GM21528 (cell line): ENCODE results near the gene NANOG.
"Not testable (repeated sequence)": the region's sequence is repeated elsewhere in the genome, so short reads cannot be mapped to it uniquely, and the experiment has no call there.

Experiments used
- ATAC-seq: cut with Tn5 transposase; IDR thresholded peaks from one replicate; pipeline ENCODE4 v1.9.1; 2021; ENCODE audit warnings: mild to moderate bottlenecking, moderate library complexity; ENCODE audit not compliant: unreplicated experiment, low FRiP score

Gene NANOG

DNA sequence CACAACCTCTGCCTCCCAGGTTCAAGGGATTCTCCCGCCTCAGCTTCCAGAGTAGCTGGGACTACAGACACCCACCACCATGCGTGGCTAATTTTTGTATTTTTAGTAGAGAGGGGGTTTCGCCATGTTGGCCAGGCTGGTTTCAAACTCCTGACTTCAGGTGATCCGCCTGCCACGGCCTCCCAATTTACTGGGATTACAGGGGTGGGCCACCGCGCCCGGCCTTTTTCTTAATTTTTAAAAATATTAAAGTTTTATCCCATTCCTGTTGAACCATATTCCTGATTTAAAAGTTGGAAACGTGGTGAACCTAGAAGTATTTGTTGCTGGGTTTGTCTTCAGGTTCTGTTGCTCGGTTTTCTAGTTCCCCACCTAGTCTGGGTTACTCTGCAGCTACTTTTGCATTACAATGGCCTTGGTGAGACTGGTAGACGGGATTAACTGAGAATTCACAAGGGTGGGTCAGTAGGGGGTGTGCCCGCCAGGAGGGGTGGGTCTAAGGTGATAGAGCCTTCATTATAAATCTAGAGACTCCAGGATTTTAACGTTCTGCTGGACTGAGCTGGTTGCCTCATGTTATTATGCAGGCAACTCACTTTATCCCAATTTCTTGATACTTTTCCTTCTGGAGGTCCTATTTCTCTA lies at the start of gene NANOG:
Gene NANOG (plus strand): TSS at position 519 of the 645 bp plus-strand sequence. CDS start 213 bp downstream, outside the sequence.
- not testable (repeated sequence) for ATAC-seq

DNA sequence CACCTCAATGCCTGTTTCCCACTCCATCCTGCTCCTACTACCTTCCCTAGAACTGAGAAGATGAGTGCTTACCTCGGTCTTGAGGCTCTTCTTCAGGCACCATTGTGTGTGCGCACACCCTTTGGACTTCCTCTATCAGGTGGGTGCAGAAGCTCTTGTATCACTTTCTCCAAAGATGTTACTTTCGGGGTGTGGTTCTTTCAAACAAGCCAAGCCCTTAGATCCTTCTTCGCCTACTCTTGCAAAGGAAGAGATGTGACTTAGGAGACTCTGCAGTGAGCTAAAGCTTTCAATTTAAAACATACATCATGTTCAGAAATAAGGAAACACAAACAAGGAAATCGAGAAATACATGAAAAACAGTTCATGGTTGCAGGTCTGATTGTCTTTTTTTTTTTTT lies 42.0 kb upstream of the NANOG start, which contains the start of gene CLEC4C:
Gene CLEC4C (minus strand): TSS at position 130 of the 400 bp plus-strand sequence. CDS start 27 bp downstream, at position 103.
- ATAC-seq: no peak

GRCh38 chr12:7748852-7749251 lies 40.4 kb upstream of the NANOG start:
- no peak for ATAC-seq

GRCh38 chr12:7749442-7749841 lies 39.8 kb upstream of the NANOG start:
- ATAC-seq: no peak

DNA sequence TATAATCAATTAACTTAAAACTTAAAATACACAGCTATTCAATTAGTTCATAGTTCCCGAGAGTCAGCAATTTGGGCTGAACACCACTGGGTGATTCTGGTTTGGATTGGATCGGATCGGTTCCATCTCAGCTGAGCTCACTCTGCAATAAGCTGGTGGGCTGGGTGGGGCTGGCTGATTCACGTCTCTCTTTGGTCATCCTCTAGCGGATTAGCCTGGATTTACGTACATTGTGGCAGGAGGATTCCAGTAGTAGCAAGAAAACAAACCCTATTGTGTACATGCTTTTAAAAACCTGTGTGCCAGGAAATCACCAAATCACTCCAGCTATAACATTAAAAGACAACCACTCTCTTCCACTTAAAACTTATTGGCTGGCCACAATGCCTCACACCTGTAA lies 38.9 kb upstream of the NANOG start:
- ATAC-seq: no peak

DNA sequence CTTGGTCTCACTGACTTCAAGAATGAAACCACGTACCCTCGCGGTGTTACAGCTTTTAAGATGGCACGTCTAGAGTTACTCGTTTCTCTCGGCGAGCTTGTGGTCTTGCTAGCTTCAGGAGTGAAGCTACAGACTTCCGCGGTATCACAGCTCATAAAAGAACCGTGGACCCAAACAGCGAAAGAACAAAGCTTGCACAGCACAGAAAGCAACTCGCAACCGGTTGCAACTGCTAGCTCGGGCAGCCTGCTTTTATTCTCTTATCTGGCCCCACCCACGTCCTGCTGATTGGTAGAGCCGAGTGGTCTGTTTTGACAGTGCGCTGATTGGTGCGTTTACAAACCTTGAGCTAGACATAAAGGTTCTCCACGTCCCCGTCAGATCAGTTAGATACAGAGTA lies 37.8 kb upstream of the NANOG start:
- no peak for ATAC-seq

DNA sequence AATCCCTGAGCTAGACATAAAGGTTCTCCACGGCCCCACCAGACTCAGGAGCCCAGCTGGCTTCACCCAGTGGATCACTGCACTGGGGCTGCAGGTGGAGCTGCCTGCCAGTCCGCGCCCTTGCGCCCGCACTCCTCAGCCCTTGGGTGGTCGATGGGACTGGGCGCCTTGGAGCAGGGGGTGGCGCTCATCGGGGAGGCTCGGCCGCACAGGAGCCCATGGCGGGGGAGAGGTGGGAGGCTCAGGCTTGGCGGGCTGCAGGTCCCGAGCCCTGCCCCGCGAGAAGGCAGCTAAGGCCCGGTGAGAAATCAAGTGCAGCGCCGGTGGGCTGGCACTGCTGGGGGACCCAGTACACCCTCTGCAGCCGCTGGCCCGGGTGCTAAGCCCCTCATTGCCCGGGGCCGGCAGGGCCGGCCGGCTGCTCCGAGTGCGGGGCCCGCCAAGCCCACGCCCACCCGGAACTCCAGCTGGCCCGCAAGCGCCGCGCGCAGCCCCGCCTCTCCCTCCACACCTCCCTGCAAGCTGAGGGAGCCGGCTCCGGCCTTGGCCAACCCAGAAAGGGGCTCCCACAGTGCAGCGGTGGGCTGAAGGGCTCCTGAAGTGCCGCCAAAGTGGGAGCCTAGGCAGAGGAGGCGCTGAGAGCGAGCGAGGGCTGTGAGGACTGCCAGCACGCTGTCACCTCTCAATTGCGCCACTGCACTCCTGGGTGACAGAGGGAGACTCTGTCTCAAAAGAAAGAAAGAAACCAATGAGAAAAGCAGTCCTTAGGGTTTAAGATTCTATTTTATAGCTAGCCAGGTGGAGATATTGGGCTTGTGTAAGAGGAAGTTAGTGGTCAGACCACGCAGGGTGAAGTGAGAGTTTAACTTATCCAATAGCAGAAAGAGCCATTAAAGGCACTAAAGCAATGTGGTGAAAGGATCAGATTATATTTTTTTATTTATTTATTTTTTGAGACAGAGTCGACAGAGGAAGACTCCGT lies 37.0 kb upstream of the NANOG start:
- not testable (repeated sequence) for ATAC-seq

GRCh38 chr12:7755668-7756067 lies 33.5 kb upstream of the NANOG start:
- ATAC-seq: not testable (repeated sequence)

- no peak for ATAC-seq
These were observed 32.2 kb upstream of the NANOG start for GRCh38 chr12:7756993-7757392.

- ATAC-seq: no peak
These were observed 30.4 kb upstream of the NANOG start for GRCh38 chr12:7758766-7759140.

GRCh38 chr12:7769999-7770398 lies 19.2 kb upstream of the NANOG start:
- ATAC-seq: no peak

DNA sequence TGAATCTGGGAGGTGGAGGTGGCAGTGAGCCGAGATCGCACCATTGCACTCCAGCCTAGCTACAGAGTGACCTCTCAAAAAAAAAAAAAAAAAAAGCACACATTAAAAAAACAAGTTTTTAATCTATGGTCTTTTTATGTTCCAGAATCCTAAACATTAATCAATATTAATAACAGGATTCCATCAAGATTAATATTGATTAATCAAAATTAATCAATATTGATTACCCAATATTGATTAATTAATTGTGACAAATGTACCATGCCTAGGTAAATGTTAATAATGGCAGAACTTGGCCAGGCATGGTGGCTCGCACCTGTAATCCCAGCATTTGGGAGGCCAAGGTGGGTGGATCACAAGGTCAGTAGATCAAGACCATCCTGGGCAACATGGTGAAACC lies 7.9 kb upstream of the NANOG start:
- ATAC-seq: no peak

DNA sequence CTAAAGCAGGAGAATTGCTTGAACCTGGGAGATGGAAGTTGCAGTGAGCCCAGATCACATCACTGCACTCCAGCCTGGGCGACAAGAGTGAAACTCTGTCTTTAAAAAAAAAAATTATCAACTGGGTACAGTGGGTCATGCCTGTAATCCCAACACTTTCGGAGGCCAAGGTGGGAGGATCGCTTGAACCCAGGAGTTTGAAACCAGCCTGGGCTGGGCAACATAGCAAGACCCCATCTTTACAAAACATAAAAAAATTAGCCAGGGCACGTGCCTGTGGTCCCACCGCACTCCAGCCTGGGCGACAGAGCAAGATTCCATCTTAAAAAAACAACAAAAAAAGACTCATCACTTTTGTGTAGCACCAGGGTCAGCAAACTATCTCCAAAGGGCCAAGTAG lies 7.1 kb upstream of the NANOG start:
- ATAC-seq: no peak

GRCh38 chr12:7783433-7783832 lies 5.8 kb upstream of the NANOG start:
- not testable (repeated sequence) for ATAC-seq

DNA sequence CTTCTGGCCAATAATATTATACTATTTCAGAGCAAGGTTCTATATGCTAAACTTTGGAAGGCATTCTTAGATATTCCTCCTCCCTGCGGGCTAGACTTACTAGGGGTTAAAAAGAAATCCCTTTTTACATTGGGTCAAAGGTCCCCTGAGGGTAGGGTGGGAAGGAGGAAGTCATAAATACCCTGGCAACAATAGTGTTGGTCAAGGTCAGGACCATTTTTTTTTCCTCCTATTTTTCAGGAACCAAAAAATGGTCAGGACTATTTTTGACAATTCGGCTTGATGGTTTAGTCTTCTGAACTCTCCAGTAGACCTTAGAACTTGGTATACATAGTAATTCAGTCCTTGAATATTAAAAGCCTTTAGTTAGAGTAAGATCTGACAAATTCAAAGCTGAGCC lies 4.5 kb upstream of the NANOG start:
- no peak for ATAC-seq

DNA sequence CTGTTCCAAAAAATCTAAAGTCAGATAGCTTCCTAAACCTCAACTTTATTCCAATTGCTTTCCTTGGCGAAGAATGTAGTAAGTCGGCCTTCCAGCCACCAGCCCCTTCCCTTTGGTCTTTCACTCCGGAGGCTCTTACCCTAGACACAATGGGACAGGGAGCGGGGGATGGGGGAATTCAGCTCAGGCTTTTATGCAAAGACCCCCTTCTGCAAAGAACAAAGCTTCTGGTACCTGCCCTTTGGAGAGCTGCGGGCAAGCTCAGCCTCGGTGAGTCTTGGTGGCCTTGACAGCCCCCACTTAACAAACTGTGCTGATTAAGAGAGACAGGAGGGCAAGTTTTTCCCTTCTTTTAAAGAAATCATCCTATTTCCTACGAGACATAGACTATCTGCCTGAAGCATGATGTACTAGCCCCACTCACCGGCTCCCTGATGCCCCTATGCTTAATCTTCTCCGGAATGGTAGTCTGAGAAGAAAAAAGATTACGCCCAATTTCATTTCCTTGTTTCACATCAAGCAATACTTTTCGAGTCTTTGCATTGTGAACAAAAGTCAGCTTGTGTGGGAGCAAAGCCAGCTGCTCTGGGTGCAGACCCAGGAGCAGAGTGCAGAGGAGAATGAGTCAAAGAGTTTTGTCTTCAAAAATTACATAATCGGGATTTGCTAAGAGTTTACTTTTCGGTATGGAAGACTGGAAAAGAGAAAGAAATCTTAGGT lies 1.5 kb upstream of the NANOG start:
- ATAC-seq: no peak

- no peak for ATAC-seq
These were observed 925 bp upstream of the NANOG start for GRCh38 chr12:7788294-7788660.

- ATAC-seq: no peak
These were observed 4.0 kb downstream of the NANOG start for GRCh38 chr12:7793211-7793610.

GRCh38 chr12:7797269-7797668 lies 8.1 kb downstream of the NANOG start:
- ATAC-seq: not testable (repeated sequence)

- ATAC-seq: no peak
These were observed 8.6 kb downstream of the NANOG start for GRCh38 chr12:7797698-7798398.
